H1 (cell line): ENCODE measurements around the gene RPS6KA2.

Experiments used
- CTCF ChIP-seq, 3 experiments: IDR thresholded peaks; 1 replicate in 2 of 3; 2 replicates in 1 of 3; pipeline versions ENCODE4 v1.5.1 to v1.6.1; 2011; ENCODE audit warnings: low read length in 3 of 3, mild to moderate bottlenecking in 3 of 3, inconsistent platforms in 2 of 3, low read depth in 1 of 3, moderate library complexity in 1 of 3; ENCODE audit not compliant: insufficient read depth in 1 of 3; ENCODE audit errors: control extremely low read depth in 1 of 3
- NRF1 ChIP-seq: IDR thresholded peaks from 2 replicates; pipeline ENCODE4 v1.6.1; 2011; ENCODE audit warnings: mild to moderate bottlenecking, low read depth, low read length, improper control_type of control experiment
- POLR2A ChIP-seq, 2 experiments: IDR thresholded peaks; 1 replicate in 1 of 2; 2 replicates in 1 of 2; pipeline ENCODE4 v1.6.1; 2011; ENCODE audit warnings: low read depth in 2 of 2, low read length in 2 of 2, mild to moderate bottlenecking in 2 of 2; ENCODE audit errors: control extremely low read depth in 1 of 2
- SP2 ChIP-seq: IDR thresholded peaks from 2 replicates; pipeline ENCODE4 v1.6.1; 2012; ENCODE audit warnings: mild to moderate bottlenecking, low read length, inconsistent platforms
- USF2 ChIP-seq: IDR thresholded peaks from 2 replicates; pipeline ENCODE4 v1.6.1; 2011; ENCODE audit warnings: low read length, improper control_type of control experiment

- TF ChIP-seq POLR2A (IDR thresholded peaks at IDR 0.05; ENCODE audit: control extremely low read depth in 1 of 2, low read depth in 2 of 2, low read length in 2 of 2) = no peak
- TF ChIP-seq CTCF (IDR thresholded peaks at IDR 0.05; ENCODE audit: control extremely low read depth in 1 of 3, insufficient read depth in 1 of 3, low read depth in 1 of 3, low read length in 3 of 3) = no peak
- no peak for TF ChIP-seq USF2
- TF ChIP-seq SP2 = no peak
- no peak for TF ChIP-seq NRF1
These were observed 215.8 kb downstream of the RPS6KA2 start for GRCh38 chr6:166411271-166411670.
